A673 (cell line): ENCODE data around the gene LPCAT4. TPM values are rescaled to one million over a fixed set of nuclear protein-coding genes. Genes with fewer than 3 reads are reported as not detected.
"Not testable (repeated sequence)": the region's sequence is repeated elsewhere in the genome, so short reads cannot be mapped to it uniquely, and the experiment has no call there.

Experiments used
- BruUV-seq: library from RNA; stranded (reverse); fragments of 400-500 nt; replicated peaks from 2 replicates; lab custom pipeline; 2021; lab: Mats Ljungman, UMichigan
- CTCF ChIA-PET: fragments of 300-600 bp; sonication (Branson Sonifier 250); formaldehyde crosslinking; loops from one replicate; lab custom pipeline; 2022; ENCODE audit warnings: antibody characterized with exemption; lab: Charles Lee
- POLR2A ChIA-PET: fragments of 300-600 bp; sonication (Branson Sonifier 250); formaldehyde crosslinking; loops from one replicate; lab custom pipeline; 2022; ENCODE audit warnings: antibody characterized with exemption; ENCODE audit not compliant: low non-redundant PET; lab: Charles Lee
- DNase-seq: peaks from one replicate; pipeline ENCODE4 v3.0.0-alpha.2; 2015; ENCODE audit warnings: low spot score
- H3K27ac ChIP-seq: fragments of 200-600 bp; sonication (generic); 2 replicates; pipeline ENCODE4 v1.5.1; 2016; ENCODE audit warnings: mixed run types, low read depth, mild to moderate bottlenecking, mixed read lengths, antibody characterized with exemption, low read length; ENCODE audit not compliant: poor library complexity, severe bottlenecking
- H3K27me3 ChIP-seq: fragments of 200-600 bp; sonication (generic); replicated peaks from 2 replicates; pipeline ENCODE4 v1.6.1; 2017; ENCODE audit warnings: mixed run types, low read depth, mild to moderate bottlenecking, mixed read lengths, antibody characterized with exemption, low read length; ENCODE audit not compliant: insufficient read depth, poor library complexity
- H3K36me3 ChIP-seq: fragments of 200-600 bp; sonication (generic); 2 replicates; pipeline ENCODE4 v1.6.1; 2016; ENCODE audit warnings: mixed run types, mild to moderate bottlenecking, mixed read lengths, antibody characterized with exemption, low read length; ENCODE audit not compliant: insufficient read depth, poor library complexity, severe bottlenecking
- H3K4me1 ChIP-seq: fragments of 200-600 bp; sonication (generic); 2 replicates; pipeline ENCODE4 v1.6.1; 2017; ENCODE audit warnings: mixed run types, mild to moderate bottlenecking, mixed read lengths, antibody characterized with exemption, low read length; ENCODE audit not compliant: insufficient read depth, poor library complexity, severe bottlenecking
- H3K4me3 ChIP-seq: fragments of 200-600 bp; sonication (generic); 2 replicates; pipeline ENCODE4 v1.5.1; 2016; ENCODE audit warnings: low read depth, mixed run types, mild to moderate bottlenecking, mixed read lengths, low read length; ENCODE audit not compliant: poor library complexity, severe bottlenecking
- H3K9me3 ChIP-seq: fragments of 200-600 bp; sonication (generic); 2 replicates; pipeline ENCODE4 v1.6.1; 2016; ENCODE audit warnings: mixed run types, low read depth, mild to moderate bottlenecking, mixed read lengths, antibody characterized with exemption, low read length; ENCODE audit not compliant: poor library complexity, severe bottlenecking
- CTCF ChIP-seq: fragments of 300-800, 200-600 bp; sonication (generic); conservative IDR thresholded peaks from 2 replicates; pipeline ENCODE4 v1.5.1; 2017; ENCODE audit warnings: low read depth, mild to moderate bottlenecking, antibody characterized with exemption, low read length, moderate library complexity, mixed read lengths
- EZH2 ChIP-seq: fragments of 200-600 bp; sonication (generic); IDR thresholded peaks from 2 replicates; pipeline ENCODE4 v1.6.1; 2017; ENCODE audit warnings: borderline replicate concordance, low read depth, mild to moderate bottlenecking, mixed read lengths, antibody characterized with exemption, low read length; ENCODE audit not compliant: poor library complexity, severe bottlenecking
- intact Hi-C: fragments of 100-400 bp; cut with micrococcal nuclease; formaldehyde crosslinking; loops from one replicate; pipeline ENCODE4 v1.10.0; 2022; ENCODE audit not compliant: unreplicated experiment
- total RNA-seq: library from RNA; stranded (reverse); gene quantifications from 2 replicates; pipeline ENCODE4 v1.2.3, GENCODE V29; 2021

The LPCAT4 gene
- total RNA-seq, 1 experiment from 2014 or later: 37.8 TPM

- intact Hi-C loops: no loop called here
- Histone ChIP-seq H3K27me3 (no peaks in the 10 kb centered on the region), H3K9me3 (no peaks in the 10 kb centered on the region), H3K4me3 (no peak overlapping the region), H3K36me3 (no peaks in the 10 kb centered on the region), H3K4me1 (no peaks in the 10 kb centered on the region), H3K27ac (no peak overlapping the region)
- ChIA-PET POLR2A (no interaction called here), CTCF (no interaction called here)
- no peak for TF ChIP-seq EZH2
- TF ChIP-seq CTCF: no peak
- no peak for DNase-seq
- BruUV-seq: no TSS peak
These were observed 18.9 kb downstream of the LPCAT4 start for GRCh38 chr15:34347951-34348638.

- peaks cover 35% of the 10 kb centered on the region for H3K36me3 ChIP-seq
- peak within 1 kb of the TSS; percentile 86 for H3K27ac ChIP-seq
- no peak for TF ChIP-seq EZH2
- TF ChIP-seq CTCF: peak; percentile 98
- ChIA-PET CTCF (interaction anchor here (0.5 to 2.3 kb wide), 5 partner anchors 25 to 716 kb away, joined by 3 to 6 read pairs (median 3); partner anchors contain the start of genes AQR and LPCAT4), POLR2A (interaction anchor here (0.6 to 0.8 kb wide), 3 partner anchors 25 to 239 kb away, joined by 3 to 11 read pairs (median 5); no protein-coding TSS in a partner anchor)
- no peaks in the 10 kb centered on the region for H3K27me3 ChIP-seq
- intact Hi-C loops: loop anchor here (1.0 to 5.0 kb wide), 3 partner anchors 24 to 245 kb away; partner anchors contain the start of genes EMC4 and LPCAT4
- H3K4me3 ChIP-seq: peak within 1 kb of the TSS; percentile 67
- BruUV-seq: no TSS peak
- H3K9me3 ChIP-seq: no peaks in the 10 kb centered on the region
- peaks cover 33% of the 10 kb centered on the region for H3K4me1 ChIP-seq
- DNase-seq: peak; percentile 95
These were observed 24.0 kb downstream of the LPCAT4 start, which contains the start of the genes NOP10 and NUTM1 for GRCh38 chr15:34342737-34343575. NOP10 (minus strand) TSS chr15:34343136; CDS start chr15:34343073, 63 bp downstream. NUTM1 (plus strand) TSS chr15:34343315; CDS start chr15:34343697, 382 bp downstream.

GRCh38 chr15:34342213-34342736 lies 24.7 kb downstream of the LPCAT4 start:
- DNase-seq, H3K27me3 ChIP-seq, BruUV-seq, H3K9me3 ChIP-seq: not testable (repeated sequence)
- H3K4me1 ChIP-seq: peaks cover 33% of the 10 kb centered on the region
- intact Hi-C loops: loop anchor here (5.0 kb wide), 1 partner anchor 115 kb away; the partner anchor contains the start of gene EMC4
- CTCF ChIA-PET: interaction anchor here (0.5 to 2.3 kb wide), 4 partner anchors 25 to 627 kb away, joined by 3 to 6 read pairs (median 4); partner anchors contain the start of genes AQR and LPCAT4
- H3K27ac ChIP-seq: peak overlapping the region; percentile 86
- peak overlapping the region; percentile 67 for H3K4me3 ChIP-seq
- H3K36me3 ChIP-seq: peaks cover 35% of the 10 kb centered on the region
- POLR2A ChIA-PET: interaction anchor here (0.6 to 0.8 kb wide), 3 partner anchors 24 to 240 kb away, joined by 3 to 11 read pairs (median 5); no protein-coding TSS in a partner anchor
